Liver (tissue), 3 donors: Measurements from ENCODE around the gene CSF3R.

Experiments used
- CTCF ChIP-seq: fragments of 150-350 bp; IDR thresholded peaks from 2 replicates; pipeline ENCODE4 v1.5.1; 2017; ENCODE audit warnings: improper control_type of control experiment, low read depth, low read length; ENCODE audit not compliant: missing input control
- JUND ChIP-seq, 2 donors: IDR thresholded peaks; 2 replicates each; pipeline ENCODE4 v1.6.1; 2016; ENCODE audit warnings: antibody characterized with exemption in 2 of 2
- donor health status: healthy.
- donor health status: healthy.

GRCh38 chr1:36472656-36473055 is 10.1 kb downstream of the CSF3R start:
- TF ChIP-seq JUND (IDR thresholded peaks at IDR 0.05) (no peak), CTCF (no peak)
